HEK293T (cell line): ENCODE data around the gene FNDC3B.

Experiments
- CTCF ChIA-PET: fragments of 350-600 bp; formaldehyde crosslinking; extraction: SDS; loops from one replicate; lab custom pipeline; 2021; ENCODE audit warnings: antibody characterized with exemption, inconsistent platforms; lab: Yijun Ruan, JAX
- POLR2A ChIA-PET: fragments of 350-600 bp; formaldehyde crosslinking; extraction: SDS; loops from one replicate; lab custom pipeline; 2020; ENCODE audit warnings: antibody characterized with exemption, inconsistent platforms; lab: Yijun Ruan, JAX
- DNase-seq: peaks from one replicate; pipeline ENCODE4 v3.0.0; 2012; ENCODE audit warnings: mixed read lengths; ENCODE audit errors: extremely low spot score
- ARNT ChIP-seq: fragments of 450-650 bp; IDR thresholded peaks from 2 replicates; pipeline ENCODE4 v1.6.1; 2017; ENCODE audit warnings: mild to moderate bottlenecking
- BHLHE40 ChIP-seq: fragments of 450-650 bp; IDR thresholded peaks from 2 replicates; pipeline ENCODE4 v1.6.1; 2016; ENCODE audit warnings: mild to moderate bottlenecking, moderate library complexity, borderline replicate concordance
- CTBP1 ChIP-seq: fragments of 450-650 bp; IDR thresholded peaks from 2 replicates; pipeline ENCODE4 v1.6.1; 2016; ENCODE audit warnings: borderline replicate concordance
- ELF4 ChIP-seq: fragments of 450-650 bp; IDR thresholded peaks from 2 replicates; pipeline ENCODE4 v1.6.1; 2017; ENCODE audit warnings: antibody characterized with exemption
- FOXA1 ChIP-seq: fragments of 450-650 bp; IDR thresholded peaks from 2 replicates; pipeline ENCODE4 v1.6.1; 2016; ENCODE audit warnings: mild to moderate bottlenecking
- FOXK2 ChIP-seq: fragments of 450-650 bp; IDR thresholded peaks from 2 replicates; pipeline ENCODE4 v1.6.1; 2016; ENCODE audit warnings: mild to moderate bottlenecking
- FOXM1 ChIP-seq: fragments of 450-650 bp; IDR thresholded peaks from 2 replicates; pipeline ENCODE4 v1.6.1; 2017; ENCODE audit warnings: mild to moderate bottlenecking, borderline replicate concordance
- HDGF ChIP-seq: fragments of 450-650 bp; IDR thresholded peaks from 2 replicates; pipeline ENCODE4 v1.6.1; 2017; ENCODE audit warnings: antibody characterized with exemption, borderline replicate concordance
- L3MBTL2 ChIP-seq: fragments of 450-650 bp; conservative IDR thresholded peaks from 2 replicates; pipeline ENCODE4 v1.6.1; 2016; ENCODE audit warnings: mild to moderate bottlenecking
- LEF1 ChIP-seq: fragments of 450-650 bp; IDR thresholded peaks from 2 replicates; pipeline ENCODE4 v1.6.1; 2017; ENCODE audit warnings: mild to moderate bottlenecking, borderline replicate concordance
- NFRKB ChIP-seq: fragments of 450-650 bp; IDR thresholded peaks from 2 replicates; pipeline ENCODE4 v1.6.1; 2016; ENCODE audit warnings: mild to moderate bottlenecking, moderate library complexity
- PKNOX1 ChIP-seq: fragments of 450-650 bp; IDR thresholded peaks from 2 replicates; pipeline ENCODE4 v1.6.1; 2016
- SP1 ChIP-seq: fragments of 450-650 bp; IDR thresholded peaks from 2 replicates; pipeline ENCODE4 v1.6.1; 2017
- SUZ12 ChIP-seq: fragments of 450-650 bp; IDR thresholded peaks from 2 replicates; pipeline ENCODE4 v1.6.1; 2016; ENCODE audit warnings: mild to moderate bottlenecking
- TARDBP ChIP-seq: fragments of 450-650 bp; IDR thresholded peaks from 2 replicates; pipeline ENCODE4 v1.6.1; 2016
- ZNF384 ChIP-seq: fragments of 450-650 bp; IDR thresholded peaks from 2 replicates; pipeline ENCODE4 v1.6.1; 2016

Gene FNDC3B

DNA sequence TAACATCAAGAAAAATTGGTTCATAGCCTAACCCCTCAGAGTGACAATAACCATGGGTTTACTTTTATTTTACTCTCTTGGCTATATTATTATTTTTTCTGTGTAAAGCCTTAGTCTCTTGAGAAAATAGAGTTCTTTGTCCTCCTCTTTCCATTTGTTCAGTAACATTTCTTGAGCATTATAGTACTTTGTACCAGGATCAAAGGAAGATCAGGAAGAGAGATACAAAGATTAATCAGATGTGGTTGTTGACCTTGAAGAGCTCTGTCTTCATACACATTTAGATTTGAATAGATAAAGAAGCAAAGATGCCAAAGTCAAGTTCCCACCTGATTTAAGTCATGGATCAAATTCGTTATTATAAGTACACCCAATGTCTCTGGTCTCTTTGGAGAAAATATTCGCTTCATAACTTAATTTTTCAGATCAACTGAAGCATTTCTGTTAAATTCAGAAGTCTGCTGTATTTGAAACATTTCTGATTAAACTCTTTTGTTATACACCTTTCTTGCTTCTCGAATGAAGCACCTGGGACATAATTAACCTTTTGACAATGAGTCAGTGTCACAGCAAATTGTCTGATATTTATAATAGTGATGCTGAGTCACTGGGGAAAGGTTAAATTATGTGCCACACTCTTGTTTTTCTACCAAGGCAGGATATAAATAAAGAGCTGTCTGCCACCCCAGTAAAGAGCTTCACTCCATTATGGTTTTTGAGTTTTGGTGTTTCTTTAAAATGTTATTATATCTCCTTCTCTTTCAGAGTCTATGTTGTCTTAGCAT, 308.7 kb downstream of the FNDC3B start:
- DNase-seq: no peak
- ChIA-PET CTCF (no interaction called here), POLR2A (no interaction called here)
- no peak for TF ChIP-seq FOXK2
- no peak for TF ChIP-seq BHLHE40
- no peak for TF ChIP-seq CTBP1
- TF ChIP-seq L3MBTL2: no peak

GRCh38 chr3:172351895-172352466, 312.6 kb downstream of the FNDC3B start:
- CTCF ChIA-PET: no interaction called here
- no peak for TF ChIP-seq SP1
- TF ChIP-seq PKNOX1: no peak
- TF ChIP-seq L3MBTL2: no peak
- POLR2A ChIA-PET: no interaction called here
- no peak for DNase-seq

GRCh38 chr3:172352786-172353185, 313.4 kb downstream of the FNDC3B start:
- no peak for DNase-seq
- no peak for TF ChIP-seq FOXA1
- no peak for TF ChIP-seq SP1
- TF ChIP-seq FOXK2: no peak
- TF ChIP-seq L3MBTL2: no peak
- no peak for TF ChIP-seq HDGF
- no peak for TF ChIP-seq FOXM1
- TF ChIP-seq LEF1: no peak
- no peak for TF ChIP-seq ZNF384
- no peak for TF ChIP-seq PKNOX1
- TF ChIP-seq BHLHE40: no peak
- TF ChIP-seq ARNT: no peak
- TF ChIP-seq TARDBP: no peak
- no peak for TF ChIP-seq SUZ12
- no peak for TF ChIP-seq ELF4
- POLR2A ChIA-PET: no interaction called here
- CTCF ChIA-PET: no interaction called here

DNA sequence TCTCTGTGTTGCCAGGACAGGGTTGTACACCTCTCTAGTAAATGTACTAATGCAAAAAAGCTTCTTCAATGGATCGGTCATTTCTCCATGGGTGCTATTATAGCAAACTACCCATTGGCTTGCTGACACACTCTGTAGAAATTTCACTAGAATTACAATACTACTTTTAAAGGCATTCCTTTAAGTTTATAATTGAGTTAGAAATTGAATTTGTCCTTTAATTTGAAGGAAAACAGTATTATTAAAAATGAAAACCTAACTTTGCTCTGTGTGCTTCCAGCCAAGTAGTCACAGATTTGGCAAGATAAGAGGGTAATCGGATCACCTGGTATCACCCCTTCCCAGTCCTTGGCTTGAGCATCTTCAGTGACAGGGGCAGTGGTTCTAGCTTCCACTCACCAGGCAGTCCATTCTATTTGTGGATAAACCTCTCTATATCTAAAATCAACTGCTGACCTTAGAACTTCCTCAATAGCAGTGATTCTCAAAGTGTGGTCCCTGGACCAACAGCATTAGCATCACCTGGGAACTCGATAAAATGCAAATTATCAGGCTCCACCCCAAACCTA, 315.6 kb downstream of the FNDC3B start:
- DNase-seq: no peak
- TF ChIP-seq PKNOX1 (no peak), CTBP1 (no peak), LEF1 (no peak), FOXK2 (no peak), FOXA1 (no peak), NFRKB (no peak), L3MBTL2 (no peak), BHLHE40 (no peak), FOXM1 (no peak), TARDBP (no peak), SUZ12 (no peak), ELF4 (no peak), HDGF (no peak)
- ChIA-PET POLR2A (no interaction called here), CTCF (no interaction called here)

DNA sequence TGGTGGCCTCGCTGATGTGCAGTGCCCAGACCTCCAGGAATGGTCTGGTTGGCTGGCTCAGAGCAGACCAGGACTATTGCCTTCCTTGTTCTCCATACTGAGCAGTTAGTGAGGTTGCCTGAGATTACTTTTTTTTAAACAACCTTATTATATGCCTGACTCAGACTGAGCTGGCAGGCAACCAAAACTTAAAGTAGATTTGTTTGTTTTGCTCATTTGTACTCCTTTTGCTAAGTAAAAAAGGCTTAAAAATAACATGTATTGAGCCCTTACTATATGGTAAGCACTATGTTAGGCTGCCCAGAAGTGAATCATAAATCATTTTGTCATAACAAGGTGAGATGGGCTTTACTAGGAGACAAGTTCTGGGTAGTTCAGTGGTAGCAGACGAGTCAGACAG, 316.5 kb downstream of the FNDC3B start:
- TF ChIP-seq PKNOX1: peak; percentile 55; the same call in 1 of the 2 replicates
- TF ChIP-seq FOXA1: no peak
- no peak for TF ChIP-seq HDGF
- TF ChIP-seq CTBP1: no peak
- no peak for TF ChIP-seq LEF1
- TF ChIP-seq ZNF384: no peak
- DNase-seq: no peak
- ChIA-PET POLR2A (no interaction called here), CTCF (no interaction called here)

- DNase-seq: no peak
- TF ChIP-seq ELF4 (no peak), ZNF384 (no peak), LEF1 (no peak), SP1 (no peak), FOXM1 (no peak)
- ChIA-PET CTCF (interaction anchor here (0.8 kb wide), 1 partner anchor 24 kb away, joined by 3 read pairs; no protein-coding TSS in a partner anchor), POLR2A (no interaction called here)
Measured at GRCh38 chr3:172356427-172356826, 317.0 kb downstream of the FNDC3B start.
